Medulla oblongata (tissue), 1 donor: ENCODE data around the gene DTX3.
"Not testable (repeated sequence)": the region's sequence is repeated elsewhere in the genome, so short reads cannot be mapped to it uniquely, and the experiment has no call there.

Experiments
- DNase-seq: peaks from one replicate; pipeline ENCODE4 v3.0.0-alpha.2; 2015; ENCODE audit errors: extremely low spot score

The DTX3 gene

DNA sequence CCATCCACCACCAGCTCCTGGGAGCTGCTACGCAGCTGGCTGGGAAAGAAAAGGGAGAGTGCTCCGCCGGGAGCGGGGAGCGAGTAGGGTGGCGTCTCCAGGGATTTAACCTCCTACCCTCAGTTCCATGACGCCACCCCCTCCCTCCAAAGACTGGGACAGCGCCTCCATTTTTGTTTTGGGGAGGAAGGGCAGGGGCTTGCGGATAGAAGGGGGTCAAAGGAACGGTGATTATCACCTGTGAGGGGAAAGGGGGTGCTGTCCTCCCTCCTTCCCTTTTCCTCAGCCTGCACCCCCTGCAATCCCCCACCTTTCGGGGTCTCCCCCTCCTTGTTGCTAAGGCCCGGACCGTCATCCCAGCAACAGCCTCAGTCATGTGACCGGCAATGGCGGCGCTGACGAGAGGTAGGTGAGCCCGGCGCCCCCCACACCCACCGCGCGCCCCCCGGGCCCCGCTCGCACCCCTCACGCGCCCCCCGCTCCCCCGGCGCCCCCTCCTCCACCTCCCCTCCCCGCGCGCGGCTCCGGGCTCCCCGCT, at the start of gene DTX3:
TSS of gene DTX3 (plus strand) at position 371 of the 538 bp plus-strand sequence. CDS start 1,694 bp downstream, outside the sequence.
- peak; percentile 76 for DNase-seq

DNA sequence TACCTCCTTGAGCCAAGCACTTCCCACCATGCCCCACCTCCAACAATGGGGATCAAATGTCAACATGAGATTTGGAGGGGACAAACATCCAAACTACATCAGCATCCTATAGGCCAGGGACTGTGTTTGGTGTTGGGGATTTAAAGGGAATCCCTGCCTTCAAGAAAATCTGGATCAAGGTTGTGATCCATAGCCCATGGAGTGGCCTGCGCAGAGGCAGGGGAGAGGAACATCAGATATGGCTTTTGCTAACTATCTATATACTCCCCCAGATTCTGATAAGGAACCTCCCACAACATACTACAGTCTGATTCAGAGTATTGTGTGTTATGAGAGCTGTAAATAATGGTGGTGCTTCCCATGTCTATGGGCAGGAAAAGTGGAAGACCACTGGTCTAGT, 49.7 kb upstream of the DTX3 start:
- no peak for DNase-seq

DNA sequence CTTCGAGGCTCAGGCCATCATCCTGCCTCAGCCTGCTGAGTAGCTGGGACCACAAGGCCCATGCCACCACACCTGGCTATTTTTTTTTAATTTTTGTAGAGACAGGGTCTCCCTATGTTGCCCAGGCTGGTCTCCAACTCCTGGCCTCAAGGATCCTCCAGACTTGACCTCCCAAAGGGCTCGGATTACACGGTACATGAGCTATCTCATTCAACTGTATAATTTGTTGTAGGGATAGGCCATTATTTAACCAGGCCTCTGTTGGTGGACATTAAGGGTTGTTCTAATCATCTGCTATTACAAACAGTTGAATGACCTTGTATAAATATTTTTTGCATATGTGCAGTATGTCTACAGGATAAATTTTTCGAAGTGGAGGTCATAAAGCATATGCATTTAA, 45.8 kb upstream of the DTX3 start:
- DNase-seq = no peak

- DNase-seq = no peak
Measured at GRCh38 chr12:57560516-57560915, 44.1 kb upstream of the DTX3 start.

GRCh38 chr12:57561117-57561516, 43.5 kb upstream of the DTX3 start:
- not testable (repeated sequence) for DNase-seq

- DNase-seq = no peak
Measured at GRCh38 chr12:57563358-57563757, 41.3 kb upstream of the DTX3 start.

- DNase-seq = no peak
Measured at GRCh38 chr12:57564178-57564740, 40.4 kb upstream of the DTX3 start.

DNA sequence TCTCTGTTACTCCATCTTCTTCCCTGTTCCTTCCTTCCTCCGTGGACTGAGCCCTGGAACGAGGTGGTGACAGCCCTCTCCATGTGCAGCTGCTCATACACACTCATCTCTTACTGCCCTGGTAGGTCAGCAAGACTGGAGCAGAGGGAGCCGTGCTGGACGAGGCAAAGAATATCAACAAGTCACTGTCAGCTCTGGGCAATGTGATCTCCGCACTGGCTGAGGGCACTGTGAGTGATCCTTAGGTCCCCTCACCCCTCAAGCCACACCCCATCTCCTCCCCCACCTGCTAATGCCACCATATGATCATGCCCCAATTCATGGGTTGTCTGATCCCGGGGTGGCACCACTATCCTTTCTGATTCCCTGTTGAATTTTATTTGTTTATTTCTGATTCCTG, 35.8 kb upstream of the DTX3 start:
- no peak for DNase-seq

DNA sequence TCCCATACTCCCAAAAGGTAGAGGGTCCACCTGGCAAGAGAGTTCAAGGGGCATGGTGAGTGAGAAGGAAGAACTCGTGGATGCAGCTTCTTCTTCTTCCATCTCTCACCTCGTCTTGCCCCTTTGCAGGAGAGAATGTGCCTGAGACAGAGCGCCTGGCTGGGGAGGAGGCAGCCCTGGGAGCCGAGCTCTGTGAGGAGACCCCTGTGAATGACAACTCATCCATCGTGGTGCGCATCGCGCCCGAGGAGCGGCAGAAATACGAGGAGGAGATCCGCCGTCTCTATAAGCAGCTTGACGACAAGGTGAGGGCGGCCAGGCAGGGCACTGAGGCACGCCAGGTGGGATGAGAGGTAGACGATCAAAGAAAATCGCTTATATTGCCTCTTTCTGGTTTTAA, 34.8 kb upstream of the DTX3 start:
- DNase-seq = no peak

- DNase-seq = not testable (repeated sequence)
Measured at GRCh38 chr12:57570438-57570837, 34.2 kb upstream of the DTX3 start.

DNA sequence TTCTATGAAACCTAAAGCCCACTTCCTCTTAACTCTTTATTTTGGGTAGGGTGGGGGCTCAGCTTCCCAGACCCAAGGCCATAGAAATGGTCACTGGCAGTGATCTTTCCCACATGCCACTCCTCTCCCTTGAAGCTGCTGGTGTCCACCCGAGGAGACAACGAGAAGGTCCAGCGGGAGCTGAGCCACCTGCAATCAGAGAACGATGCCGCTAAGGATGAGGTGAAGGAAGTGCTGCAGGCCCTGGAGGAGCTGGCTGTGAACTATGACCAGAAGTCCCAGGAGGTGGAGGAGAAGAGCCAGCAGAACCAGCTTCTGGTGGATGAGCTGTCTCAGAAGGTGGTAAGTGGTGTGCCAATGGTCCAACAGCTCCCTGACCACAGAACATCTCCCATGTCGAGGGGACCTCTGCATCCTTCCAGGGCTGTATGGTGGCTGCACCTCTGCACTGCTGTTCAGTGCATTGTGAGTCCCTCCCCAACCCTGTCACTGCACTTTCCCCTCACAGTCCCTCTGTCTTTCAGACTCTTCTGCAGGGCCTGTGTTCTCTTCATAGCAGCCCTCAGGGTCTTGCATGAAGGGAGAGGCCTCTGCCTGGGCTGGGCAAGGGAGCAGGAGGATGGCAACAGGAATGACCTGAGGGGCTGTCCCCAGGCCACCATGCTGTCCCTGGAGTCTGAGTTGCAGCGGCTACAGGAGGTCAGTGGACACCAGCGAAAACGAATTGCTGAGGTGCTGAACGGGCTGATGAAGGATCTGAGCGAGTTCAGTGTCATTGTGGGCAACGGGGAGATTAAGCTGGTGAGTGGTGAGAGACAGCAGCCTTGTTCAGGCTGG, 32.5 kb upstream of the DTX3 start:
- no peak for DNase-seq

GRCh38 chr12:57574795-57575194, 29.8 kb upstream of the DTX3 start:
- DNase-seq = no peak

GRCh38 chr12:57575771-57576612, 28.6 kb upstream of the DTX3 start:
- no peak for DNase-seq

DNA sequence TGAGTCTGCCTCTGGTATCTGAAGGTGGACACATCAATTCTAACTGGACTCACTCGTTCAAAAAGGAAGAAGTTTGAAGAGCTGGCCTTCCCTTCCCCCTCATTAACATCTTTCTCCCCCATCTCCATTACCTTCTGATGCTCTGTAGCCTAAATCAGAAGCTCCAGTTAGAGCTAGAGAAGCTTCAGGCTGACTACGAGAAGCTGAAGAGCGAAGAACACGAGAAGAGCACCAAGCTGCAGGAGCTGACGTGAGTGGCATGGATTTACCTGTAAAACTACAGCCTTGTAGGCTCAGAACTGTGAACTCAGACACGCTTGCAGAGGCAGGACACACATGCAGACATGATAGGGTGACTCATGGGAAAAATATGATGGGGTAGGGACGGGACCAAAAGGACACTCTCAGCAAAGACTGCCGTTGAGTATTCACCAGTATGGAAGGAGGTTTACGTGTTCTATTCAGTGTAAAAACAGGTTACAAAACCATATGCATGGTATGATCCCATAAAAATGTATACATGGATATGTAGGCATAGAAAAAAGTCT, 27.9 kb upstream of the DTX3 start:
- no peak for DNase-seq

- DNase-seq = no peak
Measured at GRCh38 chr12:57577981-57578758, 26.5 kb upstream of the DTX3 start.

GRCh38 chr12:57579011-57579410, 25.6 kb upstream of the DTX3 start:
- no peak for DNase-seq

DNA sequence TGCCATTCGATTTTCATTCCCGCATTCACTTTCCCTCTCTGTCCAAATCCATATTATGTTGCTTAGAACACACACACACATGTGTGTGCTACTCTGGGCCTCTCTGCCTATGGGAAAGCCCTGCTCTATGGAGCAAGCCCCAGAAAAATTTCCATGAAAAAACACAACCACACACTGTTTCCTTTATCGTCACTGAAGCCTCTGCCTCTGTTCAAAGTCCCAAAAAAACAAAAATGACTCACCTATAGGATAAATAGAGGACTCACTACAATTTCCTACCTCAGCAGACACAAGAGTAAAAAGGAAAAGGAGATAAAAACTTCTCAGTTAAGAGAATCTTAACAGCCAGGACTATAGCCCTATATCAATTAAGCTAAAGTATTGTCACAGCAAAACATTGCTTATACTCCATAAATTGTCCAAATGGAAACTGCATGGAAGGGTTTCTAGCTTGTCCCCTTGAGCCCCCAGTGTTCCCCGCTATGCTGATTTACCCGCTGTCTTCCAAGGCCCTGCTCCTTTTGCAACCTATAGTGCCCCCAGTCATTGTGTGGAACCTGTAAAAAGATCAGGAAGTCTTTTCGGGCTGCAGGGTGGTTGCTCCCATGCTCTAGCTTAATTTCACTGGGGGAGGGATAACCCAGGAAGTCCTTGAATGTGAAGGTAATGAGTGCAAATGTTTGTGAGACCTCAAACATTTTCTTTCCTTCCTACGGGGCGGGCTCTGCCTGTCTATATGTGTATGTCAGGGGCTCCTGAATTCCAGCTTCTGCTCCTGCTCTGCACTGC, 24.8 kb upstream of the DTX3 start:
- no peak for DNase-seq

- no peak for DNase-seq
Measured at GRCh38 chr12:57580466-57580795, 24.2 kb upstream of the DTX3 start.

DNA sequence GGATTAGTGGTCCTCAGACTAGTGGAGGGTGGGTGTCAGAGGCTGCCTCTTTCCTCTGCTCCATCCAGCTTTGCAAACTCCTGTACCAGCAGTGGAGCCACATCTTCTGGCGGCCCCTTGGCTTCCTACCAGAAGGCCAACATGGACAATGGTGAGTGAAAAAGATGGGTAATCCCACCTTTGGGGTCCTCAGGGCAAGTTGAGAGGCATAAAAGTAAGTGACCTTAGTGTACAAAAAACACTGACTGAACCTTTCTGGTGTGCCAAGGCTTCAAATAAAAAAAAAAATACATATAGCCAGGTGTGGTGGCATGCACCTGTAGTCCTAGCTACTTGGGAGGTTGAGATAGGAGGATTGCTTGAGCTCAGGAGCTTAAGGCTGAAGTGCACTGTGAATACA, 22.8 kb upstream of the DTX3 start:
- no peak for DNase-seq

DNA sequence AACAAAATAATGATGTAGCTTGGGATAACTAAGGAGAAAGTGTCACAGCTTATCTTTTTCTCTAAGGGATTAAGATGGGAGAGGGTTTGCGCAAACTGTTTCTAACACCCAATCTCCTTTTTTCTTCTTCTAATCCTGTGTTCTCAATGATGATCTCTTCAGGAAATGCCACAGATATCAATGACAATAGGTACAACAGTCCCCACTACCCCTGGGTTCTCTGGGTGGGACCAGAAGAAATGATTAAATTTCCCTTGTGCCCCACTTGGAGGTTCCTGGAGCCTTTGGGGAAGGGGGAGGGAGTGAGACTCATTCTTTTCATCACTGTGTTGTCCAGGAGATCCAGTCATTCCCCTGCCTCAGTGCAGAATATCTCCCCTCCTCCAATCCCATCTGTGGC, 22.2 kb upstream of the DTX3 start:
- DNase-seq = no peak
